Measurements from ENCODE around the gene CSNK1G1.

- TF ChIP-seq POLR2A (IDR thresholded peaks at IDR 0.05; ENCODE audit: low read length) (no peak), KDM1A (IDR thresholded peaks at IDR 0.05; ENCODE audit: low read depth) (no peak), REST (IDR thresholded peaks at IDR 0.05) (no peak), ZFP36 (IDR thresholded peaks at IDR 0.05; ENCODE audit: borderline replicate concordance, partially characterized antibody) (no peak)
Measured at GRCh38 chr15:64249406-64249805, 106.6 kb downstream of the CSNK1G1 start.

All from A549 (cell line).